ENCODE measurements around the gene KRAS.

DNA sequence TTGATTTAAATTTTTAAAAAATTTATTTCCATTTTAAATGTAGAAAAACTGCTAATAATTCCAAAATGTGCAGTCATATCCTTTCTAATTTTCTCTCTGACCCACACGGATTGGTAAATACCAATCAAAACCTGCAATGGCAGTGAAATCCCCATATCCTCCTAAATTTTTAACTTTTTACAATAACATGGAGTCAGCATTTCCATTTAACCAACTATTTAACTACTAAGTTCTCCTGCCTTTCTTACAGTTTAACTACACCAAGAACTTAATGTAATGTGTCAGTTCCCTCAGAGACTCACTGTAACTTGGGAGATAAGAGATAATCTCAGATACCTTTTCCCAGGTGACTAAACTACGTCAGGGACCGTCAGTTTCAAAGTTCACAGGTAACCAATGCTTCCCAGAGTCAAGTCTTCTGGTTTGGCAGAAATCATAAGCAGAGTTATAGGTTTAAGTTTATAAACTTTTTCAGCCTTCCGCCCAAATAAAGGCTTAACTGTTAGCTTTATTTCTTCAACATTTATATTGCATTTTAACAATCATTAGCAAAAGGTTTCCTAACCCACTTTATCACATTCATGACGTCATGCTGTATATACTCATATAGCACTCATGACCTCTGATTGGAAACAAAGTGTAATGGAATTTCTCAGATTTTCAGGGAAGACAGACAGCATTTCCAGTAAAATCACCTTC, 7.6 kb downstream of the KRAS start:
- TF ChIP-seq, protein P1, sequence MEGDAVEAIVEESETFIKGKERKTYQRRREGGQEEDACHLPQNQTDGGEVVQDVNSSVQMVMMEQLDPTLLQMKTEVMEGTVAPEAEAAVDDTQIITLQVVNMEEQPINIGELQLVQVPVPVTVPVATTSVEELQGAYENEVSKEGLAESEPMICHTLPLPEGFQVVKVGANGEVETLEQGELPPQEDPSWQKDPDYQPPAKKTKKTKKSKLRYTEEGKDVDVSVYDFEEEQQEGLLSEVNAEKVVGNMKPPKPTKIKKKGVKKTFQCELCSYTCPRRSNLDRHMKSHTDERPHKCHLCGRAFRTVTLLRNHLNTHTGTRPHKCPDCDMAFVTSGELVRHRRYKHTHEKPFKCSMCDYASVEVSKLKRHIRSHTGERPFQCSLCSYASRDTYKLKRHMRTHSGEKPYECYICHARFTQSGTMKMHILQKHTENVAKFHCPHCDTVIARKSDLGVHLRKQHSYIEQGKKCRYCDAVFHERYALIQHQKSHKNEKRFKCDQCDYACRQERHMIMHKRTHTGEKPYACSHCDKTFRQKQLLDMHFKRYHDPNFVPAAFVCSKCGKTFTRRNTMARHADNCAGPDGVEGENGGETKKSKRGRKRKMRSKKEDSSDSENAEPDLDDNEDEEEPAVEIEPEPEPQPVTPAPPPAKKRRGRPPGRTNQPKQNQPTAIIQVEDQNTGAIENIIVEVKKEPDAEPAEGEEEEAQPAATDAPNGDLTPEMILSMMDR (IDR thresholded peaks at IDR 0.05), result no peak
- no peak for TF ChIP-seq POLR2A (IDR thresholded peaks at IDR 0.05)

All from testis (tissue), 2 donors.